HEK293 (cell line): ENCODE results near the gene ZGLP1.
A peak's percentile ranks its signal among the peaks of the same experiment; 100 is the strongest.

Source experiments
- BCL6B ChIP-seq: fragments of 450-650 bp; formaldehyde crosslinking; IDR thresholded peaks from 2 replicates; pipeline ENCODE4 v1.5.1; 2017; ENCODE audit warnings: missing biosample characterization, missing genetic modification characterization
- EGR2 ChIP-seq: fragments of 450-650 bp; formaldehyde crosslinking; IDR thresholded peaks from 2 replicates; pipeline ENCODE4 v1.5.1; 2016; ENCODE audit warnings: low read depth, missing biosample characterization, missing genetic modification characterization
- GFI1B ChIP-seq: fragments of 450-650 bp; formaldehyde crosslinking; IDR thresholded peaks from 2 replicates; pipeline ENCODE4 v1.5.1; 2016; ENCODE audit warnings: missing biosample characterization, missing genetic modification characterization
- GLIS2 ChIP-seq: fragments of 450-650 bp; formaldehyde crosslinking; IDR thresholded peaks from 2 replicates; pipeline ENCODE4 v1.5.1; 2016; ENCODE audit warnings: missing biosample characterization, missing genetic modification characterization
- HOXD13 ChIP-seq: sonication (generic); formaldehyde crosslinking; IDR thresholded peaks from 2 replicates; pipeline ENCODE4 v1.8.0; 2022; ENCODE audit warnings: missing genetic modification reagents, borderline replicate concordance
- KLF10 ChIP-seq: fragments of 450-650 bp; IDR thresholded peaks from 2 replicates; pipeline ENCODE4 v1.5.1; 2018; ENCODE audit warnings: missing biosample characterization, mild to moderate bottlenecking, missing genetic modification characterization
- KLF17 ChIP-seq: fragments of 450-650 bp; formaldehyde crosslinking; IDR thresholded peaks from 2 replicates; pipeline ENCODE4 v1.5.1; 2016; ENCODE audit warnings: missing biosample characterization, missing genetic modification characterization
- PATZ1 ChIP-seq: fragments of 450-650 bp; formaldehyde crosslinking; IDR thresholded peaks from 2 replicates; pipeline ENCODE4 v1.5.1; 2016; ENCODE audit warnings: missing biosample characterization, missing genetic modification characterization
- SP2 ChIP-seq: fragments of 450-650 bp; formaldehyde crosslinking; IDR thresholded peaks from 2 replicates; pipeline ENCODE4 v1.5.1; 2016; ENCODE audit warnings: missing biosample characterization, missing genetic modification characterization
- SP3 ChIP-seq: fragments of 450-650 bp; formaldehyde crosslinking; IDR thresholded peaks from 2 replicates; pipeline ENCODE4 v1.5.1; 2016; ENCODE audit warnings: missing biosample characterization, missing genetic modification characterization
- SP7 ChIP-seq: fragments of 450-650 bp; formaldehyde crosslinking; IDR thresholded peaks from 2 replicates; pipeline ENCODE4 v1.5.1; 2016; ENCODE audit warnings: missing biosample characterization, missing genetic modification characterization
- TSHZ1 ChIP-seq: fragments of 450-650 bp; formaldehyde crosslinking; IDR thresholded peaks from 2 replicates; pipeline ENCODE4 v1.5.1; 2016; ENCODE audit warnings: missing biosample characterization, missing genetic modification characterization, borderline replicate concordance
- ZBTB11 ChIP-seq: fragments of 450-650 bp; formaldehyde crosslinking; conservative IDR thresholded peaks from 2 replicates; pipeline ENCODE4 v1.5.1; 2016; ENCODE audit warnings: low read depth, missing biosample characterization, missing genetic modification characterization
- ZBTB17 ChIP-seq: fragments of 450-650 bp; formaldehyde crosslinking; IDR thresholded peaks from 2 replicates; pipeline ENCODE4 v1.5.1; 2016; ENCODE audit warnings: missing biosample characterization, missing genetic modification characterization
- ZBTB21 ChIP-seq: fragments of 450-650 bp; formaldehyde crosslinking; IDR thresholded peaks from 2 replicates; pipeline ENCODE4 v1.5.1; 2017; ENCODE audit warnings: missing biosample characterization, missing genetic modification characterization
- ZBTB26 ChIP-seq: fragments of 450-650 bp; formaldehyde crosslinking; optimal IDR thresholded peaks from 2 replicates; pipeline ENCODE3; 2016; ENCODE audit warnings: missing biosample characterization, mild to moderate bottlenecking, missing genetic modification characterization
- ZBTB6 ChIP-seq: fragments of 450-650 bp; formaldehyde crosslinking; IDR thresholded peaks from 2 replicates; pipeline ENCODE4 v1.5.1; 2017; ENCODE audit warnings: missing biosample characterization, missing genetic modification characterization
- ZIC2 ChIP-seq: fragments of 450-650 bp; formaldehyde crosslinking; IDR thresholded peaks from 2 replicates; pipeline ENCODE4 v1.5.1; 2016; ENCODE audit warnings: missing biosample characterization, missing genetic modification characterization
- ZNF221 ChIP-seq: fragments of 450-650 bp; formaldehyde crosslinking; IDR thresholded peaks from 2 replicates; pipeline ENCODE4 v1.5.1; 2017; ENCODE audit warnings: missing biosample characterization, missing genetic modification characterization, borderline replicate concordance
- ZNF394 ChIP-seq: fragments of 450-650 bp; formaldehyde crosslinking; IDR thresholded peaks from 2 replicates; pipeline ENCODE4 v1.5.1; 2016; ENCODE audit warnings: missing biosample characterization, missing genetic modification characterization, mild to moderate bottlenecking, moderate library complexity, borderline replicate concordance
- ZNF473 ChIP-seq: fragments of 450-650 bp; formaldehyde crosslinking; IDR thresholded peaks from 2 replicates; pipeline ENCODE4 v1.5.1; 2017; ENCODE audit warnings: missing biosample characterization, missing genetic modification characterization
- ZNF548 ChIP-seq: fragments of 450-650 bp; formaldehyde crosslinking; IDR thresholded peaks from 2 replicates; pipeline ENCODE4 v1.5.1; 2016; ENCODE audit warnings: missing biosample characterization, missing genetic modification characterization
- ZNF600 ChIP-seq: fragments of 450-650 bp; formaldehyde crosslinking; IDR thresholded peaks from 2 replicates; pipeline ENCODE4 v1.5.1; 2016; ENCODE audit warnings: missing biosample characterization, missing genetic modification characterization
- ZNF707 ChIP-seq: fragments of 450-650 bp; formaldehyde crosslinking; IDR thresholded peaks from 2 replicates; pipeline ENCODE4 v1.5.1; 2016; ENCODE audit warnings: missing biosample characterization, missing genetic modification characterization
- ZNF791 ChIP-seq: fragments of 450-650 bp; formaldehyde crosslinking; IDR thresholded peaks from 2 replicates; pipeline ENCODE4 v1.5.1; 2016; ENCODE audit warnings: missing biosample characterization, missing genetic modification characterization

Gene ZGLP1

GRCh38 chr19:10292206-10292788 lies 17.3 kb downstream of the ZGLP1 start (continued):
- TF ChIP-seq SP3 (peak; percentile 96), EGR2 (tag by site-specific recombination) (peak; percentile 62; the same call in 1 of the 2 replicates), TSHZ1 (tag by site-specific recombination) (no peak), ZBTB26 (tag by site-specific recombination) (no peak), HOXD13 (no peak), SP7 (tag by site-specific recombination) (no peak), ZNF473 (tag by site-specific recombination) (no peak), BCL6B (tag by site-specific recombination) (no peak), GFI1B (tag by site-specific recombination) (no peak), GLIS2 (peak; percentile 45), ZNF600 (tag by site-specific recombination) (no peak), ZNF707 (tag by site-specific recombination) (no peak), ZBTB17 (no peak), ZBTB21 (tag by site-specific recombination) (no peak), ZBTB6 (tag by site-specific recombination) (no peak), ZBTB11 (tag by site-specific recombination) (no peak), ZNF221 (no peak), KLF17 (tag by site-specific recombination) (no peak; the same call in 1 of the 2 replicates), ZNF394 (tag by site-specific recombination) (no peak), ZIC2 (peak; percentile 42; the same call in 1 of the 2 replicates), PATZ1 (tag by site-specific recombination) (peak; percentile 83), ZNF548 (no peak), KLF10 (tag by site-specific recombination) (peak; percentile 60; the same call in 1 of the 2 replicates), SP2 (tag by site-specific recombination) (peak; percentile 95), ZNF791 (tag by site-specific recombination) (no peak)
